Activated CD4-positive, CD25-positive, alpha-beta regulatory T cell treated with anti-CD3 and anti-CD28 coated beads, Interleukin-2, amount 50 U/mL, for 16 hours (primary cell): Measurements from ENCODE around the gene RPUSD4.
"Not testable (repeated sequence)": the region's sequence is repeated elsewhere in the genome, so short reads cannot be mapped to it uniquely, and the experiment has no call there.

Source experiments
- DNase-seq: peaks from one replicate; pipeline ENCODE4 v3.0.0-alpha.2; 2020; ENCODE audit warnings: low read depth, low spot score

The RPUSD4 gene, protein sequence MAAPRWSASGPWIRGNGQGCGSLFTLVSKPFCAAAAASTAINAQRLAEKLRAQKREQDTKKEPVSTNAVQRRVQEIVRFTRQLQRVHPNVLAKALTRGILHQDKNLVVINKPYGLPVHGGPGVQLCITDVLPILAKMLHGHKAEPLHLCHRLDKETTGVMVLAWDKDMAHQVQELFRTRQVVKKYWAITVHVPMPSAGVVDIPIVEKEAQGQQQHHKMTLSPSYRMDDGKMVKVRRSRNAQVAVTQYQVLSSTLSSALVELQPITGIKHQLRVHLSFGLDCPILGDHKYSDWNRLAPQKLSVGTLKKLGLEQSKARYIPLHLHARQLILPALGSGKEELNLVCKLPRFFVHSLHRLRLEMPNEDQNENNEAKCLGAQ

DNA sequence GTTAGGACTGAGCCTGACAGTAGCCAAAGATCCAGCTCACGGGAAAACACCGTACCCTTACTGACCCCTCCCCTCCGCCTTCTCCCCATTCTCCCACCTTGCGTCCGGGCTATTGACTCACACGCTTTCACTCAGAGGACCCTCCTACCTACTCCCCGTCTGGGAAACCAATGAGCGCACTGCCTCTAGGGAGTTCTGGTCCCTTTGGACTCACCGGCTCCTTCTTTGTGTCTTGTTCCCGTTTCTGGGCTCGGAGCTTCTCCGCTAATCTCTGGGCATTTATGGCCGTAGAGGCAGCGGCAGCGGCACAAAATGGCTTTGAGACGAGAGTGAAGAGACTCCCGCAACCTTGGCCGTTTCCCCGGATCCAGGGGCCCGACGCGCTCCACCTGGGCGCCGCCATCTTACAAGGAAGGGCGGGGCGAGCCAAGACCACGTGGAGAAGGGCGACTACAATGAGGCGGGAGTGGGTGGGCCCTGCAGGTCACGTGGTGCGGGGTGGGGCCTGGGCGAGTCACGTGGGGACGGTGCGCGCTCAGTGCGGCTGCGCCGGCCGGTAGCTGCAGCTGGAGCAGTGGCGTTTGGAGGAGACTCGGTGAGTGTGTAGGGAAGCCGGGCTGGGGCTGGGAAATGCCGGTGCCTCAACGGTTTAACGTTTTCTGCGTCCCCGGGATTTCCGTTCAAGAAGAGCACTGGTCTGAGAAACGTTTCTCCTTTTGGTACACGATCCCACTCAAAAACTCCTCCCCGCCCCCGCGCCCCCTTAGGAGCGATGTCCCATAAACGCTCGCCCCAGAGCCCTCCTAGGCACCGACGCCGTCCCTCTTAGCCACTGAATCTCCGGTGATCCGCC lies at the start of gene RPUSD4, which contains the start of gene FAM118B:
Gene RPUSD4, minus strand, starts transcription at position 415 of the 853 bp plus-strand sequence. Its CDS starts 12 bp downstream, at position 403.
Gene FAM118B, plus strand, starts transcription at position 547 of the 853 bp plus-strand sequence. CDS start 23,220 bp downstream, outside the sequence.
- DNase-seq, result peak; percentile 97

DNA sequence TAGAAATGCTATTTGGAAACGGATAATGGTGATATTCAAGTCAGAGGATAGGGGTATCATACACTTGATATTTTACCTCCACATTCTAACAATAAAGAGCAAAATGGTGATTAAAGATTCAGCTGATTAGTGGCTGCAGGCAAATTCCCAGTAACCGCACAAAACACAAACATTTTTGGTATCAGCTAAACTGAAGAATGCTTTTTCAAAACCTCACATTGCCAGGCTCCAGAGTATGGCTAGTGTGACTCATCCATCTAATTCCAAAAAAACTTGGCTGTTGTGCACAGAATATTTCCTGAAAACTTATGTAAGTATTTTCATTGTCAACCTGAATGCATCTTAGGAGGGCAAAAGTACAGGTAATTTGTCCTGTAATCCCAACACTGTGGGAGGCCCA lies 46.3 kb upstream of the RPUSD4 start:
- no peak for DNase-seq

DNA sequence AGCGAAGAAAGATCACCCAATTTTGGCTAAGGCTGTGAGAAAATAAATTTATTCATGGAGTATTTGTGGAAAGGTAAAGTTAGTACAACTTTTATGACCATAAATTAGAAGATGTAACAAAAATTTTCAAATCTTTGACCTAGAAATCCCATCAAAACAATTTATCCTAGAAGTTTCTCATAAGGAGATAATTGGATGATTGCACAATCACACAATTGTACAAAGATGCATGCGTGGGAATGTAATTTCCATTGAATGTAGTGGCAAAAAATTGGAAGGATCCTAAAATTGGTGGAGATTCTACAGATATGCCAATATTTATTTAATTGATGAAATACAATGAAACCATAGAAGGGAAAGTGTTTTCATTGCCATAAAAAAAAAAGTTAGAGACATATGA lies 45.7 kb upstream of the RPUSD4 start:
- DNase-seq, result no peak

DNA sequence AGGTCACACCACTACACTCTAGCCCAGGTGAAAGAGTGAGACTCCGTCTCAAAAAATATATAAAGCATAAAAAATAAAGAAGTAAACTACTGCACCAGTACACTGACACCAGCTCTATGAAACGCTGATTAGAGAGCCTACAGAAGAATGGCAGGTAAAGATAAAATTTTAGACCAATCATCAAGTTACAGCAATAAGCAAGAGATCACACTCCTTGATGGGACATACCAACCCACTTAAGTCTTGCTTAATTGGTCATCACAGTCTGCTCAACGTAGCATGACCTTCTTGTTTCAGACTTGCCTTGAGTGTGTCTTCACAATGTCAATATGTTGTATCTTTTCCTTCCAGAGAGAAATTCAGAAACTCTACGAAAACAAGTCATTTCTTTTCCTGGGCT lies 44.8 kb upstream of the RPUSD4 start:
- DNase-seq, result no peak

DNA sequence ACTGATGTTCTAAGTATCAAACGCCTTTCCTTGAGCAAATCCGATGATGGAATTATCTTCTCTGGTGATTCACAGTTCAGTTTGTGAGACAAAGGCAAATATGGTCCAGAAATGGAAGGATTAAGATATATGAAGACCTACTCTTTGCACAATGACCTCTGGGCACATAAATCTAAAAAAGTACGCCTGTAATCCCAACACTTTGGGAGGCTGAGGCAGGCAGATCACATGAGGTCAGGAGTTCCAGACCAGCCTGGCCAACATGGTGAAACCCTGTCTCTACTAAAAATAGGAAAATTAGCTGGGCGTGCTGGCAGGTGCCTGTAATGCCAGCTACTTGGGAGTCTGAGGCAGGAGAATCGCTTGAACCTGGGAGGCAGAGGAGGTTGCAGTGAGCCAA lies 44.1 kb upstream of the RPUSD4 start:
- not testable (repeated sequence) for DNase-seq

DNA sequence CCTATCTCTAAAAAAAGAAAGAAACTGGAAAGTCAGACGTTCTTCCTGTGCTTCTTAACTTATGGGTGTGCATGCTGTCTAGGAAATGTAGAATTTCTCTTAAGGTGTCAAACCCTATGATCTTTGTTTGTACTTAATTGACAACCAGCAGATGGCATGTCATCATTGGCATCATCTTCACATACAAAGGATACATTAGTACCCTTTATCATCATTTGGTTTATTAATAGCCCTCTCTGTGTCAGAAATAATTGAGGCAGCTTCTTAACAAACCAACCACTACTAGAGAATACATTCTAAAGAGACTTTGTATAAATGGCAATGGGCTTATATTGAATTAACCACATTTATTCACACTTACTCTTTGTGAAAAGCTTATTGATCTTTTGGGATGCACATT lies 43.4 kb upstream of the RPUSD4 start:
- DNase-seq, result no peak

DNA sequence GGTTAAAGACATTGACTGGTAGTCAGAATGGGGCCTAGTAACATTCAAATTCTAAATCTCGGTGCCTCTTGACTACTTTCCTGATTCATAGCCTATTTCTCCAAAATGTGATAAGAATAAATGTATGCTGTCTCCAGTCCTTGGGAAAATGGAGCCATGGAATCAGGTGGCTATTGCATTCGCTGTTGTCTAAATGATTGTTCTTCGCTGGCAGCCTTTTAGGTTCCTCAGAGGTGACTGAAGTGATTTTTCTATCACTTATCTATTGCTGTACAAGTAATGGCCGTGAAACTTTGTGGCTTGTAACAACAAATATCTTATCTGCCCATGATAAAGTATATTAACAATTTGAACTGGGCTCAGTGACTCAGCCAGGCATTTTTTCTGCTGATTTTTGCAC lies 41.8 kb upstream of the RPUSD4 start:
- DNase-seq, result no peak

DNA sequence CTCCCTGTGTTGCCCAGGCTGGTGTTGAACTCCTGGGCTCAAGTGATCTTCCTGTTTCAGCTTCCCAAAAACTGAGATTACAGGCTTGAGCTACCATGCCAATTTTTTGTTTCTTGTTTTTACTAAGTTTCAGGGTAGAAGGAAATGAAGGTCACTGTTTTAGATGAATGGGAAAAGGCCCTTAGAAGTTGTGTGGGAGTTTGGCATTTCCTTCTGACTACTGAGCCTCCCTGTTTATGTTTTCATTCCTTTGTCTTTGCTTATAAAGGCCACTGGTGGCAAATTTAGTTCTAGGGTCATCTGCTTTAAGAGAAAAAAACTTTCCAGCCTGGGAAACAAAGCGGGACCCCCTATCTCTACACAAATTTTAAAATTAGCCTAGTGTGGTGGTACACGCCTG lies 35.2 kb upstream of the RPUSD4 start:
- DNase-seq, result no peak

DNA sequence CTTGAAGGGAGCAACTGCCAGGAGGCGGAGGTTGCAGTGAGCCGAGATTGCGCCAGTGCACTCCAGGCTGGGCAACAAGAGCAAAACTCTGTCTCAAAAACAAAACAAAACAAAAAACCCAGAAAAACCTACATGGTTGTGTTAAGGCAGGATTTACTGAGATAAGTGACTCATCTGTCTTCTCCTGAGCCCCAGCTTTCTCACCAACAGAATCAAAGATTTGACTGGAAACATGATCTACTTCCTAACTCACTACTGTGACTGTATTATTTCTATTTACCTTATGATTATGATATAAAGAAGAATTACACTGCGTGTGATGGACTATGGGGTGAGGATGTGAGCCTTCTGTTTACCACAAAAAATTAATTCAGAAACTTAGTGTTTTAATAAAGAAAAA lies 21.9 kb upstream of the RPUSD4 start:
- DNase-seq, result no peak

DNA sequence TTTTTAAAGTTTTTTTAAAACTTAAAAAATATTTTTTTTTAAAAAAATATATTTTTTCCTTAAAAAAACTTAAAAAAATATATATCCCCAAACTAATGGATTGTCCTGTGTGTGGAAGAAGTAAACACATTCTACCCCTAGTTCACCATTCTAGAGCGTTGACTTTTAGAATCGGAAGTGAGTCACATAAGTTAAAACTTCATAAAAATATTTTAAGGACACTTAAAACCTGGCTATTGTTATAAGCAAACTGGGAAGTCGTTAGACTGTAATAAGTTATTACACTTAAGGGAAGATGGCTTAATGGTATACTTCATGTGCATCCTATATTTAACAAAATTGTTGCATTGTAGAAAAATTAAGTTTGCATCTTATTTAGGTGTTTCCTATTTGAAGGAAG lies 21.2 kb upstream of the RPUSD4 start:
- DNase-seq, result no peak

DNA sequence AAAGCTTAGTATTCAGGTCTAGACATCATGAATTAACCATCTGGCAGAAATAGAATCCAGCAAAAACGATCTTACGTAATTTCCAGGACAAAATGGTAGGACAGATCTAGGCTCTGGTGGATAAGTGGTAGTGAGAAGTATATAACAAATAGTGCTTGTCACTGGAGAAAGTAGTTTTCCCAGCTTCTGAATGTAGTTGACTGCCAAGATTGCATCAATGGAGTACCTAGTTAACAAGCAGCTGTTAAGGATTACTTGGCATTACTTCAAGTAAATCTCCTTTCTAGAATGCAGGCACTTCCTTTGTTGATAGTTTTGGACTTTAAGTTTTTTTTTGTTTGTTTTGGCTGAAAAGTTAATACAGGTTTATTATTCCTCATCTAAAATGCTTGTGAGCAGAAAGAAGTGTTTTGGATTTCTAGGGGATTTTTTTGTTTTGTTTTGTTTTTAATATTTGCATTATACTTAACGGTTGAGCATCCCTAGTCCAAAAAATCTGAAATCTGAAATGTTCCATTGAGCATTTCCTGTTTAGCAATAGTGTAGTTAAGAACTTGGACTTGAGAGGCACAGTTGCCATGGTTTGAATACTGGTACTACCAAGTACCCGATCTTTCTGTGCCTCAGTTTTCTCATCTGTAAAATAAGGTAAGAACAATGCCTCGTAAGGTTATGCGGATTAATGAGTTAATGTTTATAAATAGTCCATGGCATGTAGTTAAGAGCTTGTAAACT lies 20.4 kb upstream of the RPUSD4 start:
- DNase-seq, result no peak

DNA sequence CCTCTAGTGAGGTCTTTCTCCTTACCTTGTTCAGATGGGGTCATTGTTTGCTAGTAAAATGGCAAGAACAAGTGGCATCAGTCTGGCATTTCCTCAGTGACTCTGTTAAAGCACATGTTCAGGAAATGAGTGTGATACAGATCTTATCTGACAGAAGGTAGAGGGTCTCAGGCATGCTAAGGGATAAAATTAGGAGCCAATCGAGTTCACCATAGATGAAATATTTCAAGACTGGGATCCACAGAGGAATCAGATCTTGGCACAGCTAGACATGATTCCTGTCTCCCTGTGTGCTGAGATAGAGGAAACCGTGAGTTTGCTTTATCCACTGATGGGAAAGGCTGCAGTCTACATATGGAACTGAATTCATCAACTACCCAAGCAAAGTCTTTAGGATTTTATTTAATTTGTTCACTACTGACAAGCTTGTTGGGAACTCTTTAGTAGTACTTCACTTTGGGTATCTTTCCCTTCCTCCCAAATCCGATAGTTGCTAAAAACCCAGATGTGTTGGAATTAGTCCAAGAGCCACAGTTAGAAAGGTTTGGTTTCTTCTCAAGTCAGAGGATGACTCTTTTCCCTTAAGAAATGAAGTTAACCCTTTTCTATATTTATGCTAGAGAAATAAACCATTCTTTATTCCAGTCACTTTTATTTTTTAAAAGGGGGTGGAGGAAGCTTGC lies 18.5 kb upstream of the RPUSD4 start:
- no peak for DNase-seq

DNA sequence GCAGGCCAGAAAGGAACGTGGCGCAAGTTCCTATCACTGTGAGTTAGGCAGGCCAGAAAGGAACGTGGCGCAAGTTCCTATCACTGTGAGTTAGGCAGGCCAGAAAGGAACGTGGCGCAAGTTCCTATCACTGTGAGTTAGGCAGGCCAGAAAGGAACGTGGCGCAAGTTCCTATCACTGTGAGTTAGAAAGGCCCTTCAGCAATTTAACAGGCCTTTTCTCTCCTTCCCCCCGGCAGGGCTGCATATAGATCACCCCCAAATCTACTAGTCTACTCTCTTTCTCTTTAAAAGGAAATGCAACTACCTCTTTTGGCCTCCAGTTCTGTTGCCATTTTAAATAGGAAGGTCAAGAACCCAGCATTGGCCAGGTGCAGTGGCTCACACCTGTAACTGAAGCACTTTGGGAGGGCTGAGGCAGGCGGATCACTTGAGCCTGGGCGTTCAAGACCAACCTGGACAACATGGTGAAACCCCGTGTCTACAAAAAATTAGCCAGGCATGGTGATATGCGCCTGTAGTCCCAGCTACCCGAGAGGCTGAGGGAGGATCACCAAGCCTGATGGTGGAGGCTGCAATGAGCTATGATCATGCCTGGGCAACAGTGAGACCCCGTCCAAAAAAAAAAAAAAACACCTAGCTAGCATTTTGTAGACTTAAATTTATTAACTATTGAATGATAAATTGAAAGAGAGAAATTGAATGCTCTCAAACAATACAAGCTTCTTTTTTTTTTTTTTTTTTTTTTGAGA lies 15.1 kb upstream of the RPUSD4 start:
- DNase-seq, result no peak

DNA sequence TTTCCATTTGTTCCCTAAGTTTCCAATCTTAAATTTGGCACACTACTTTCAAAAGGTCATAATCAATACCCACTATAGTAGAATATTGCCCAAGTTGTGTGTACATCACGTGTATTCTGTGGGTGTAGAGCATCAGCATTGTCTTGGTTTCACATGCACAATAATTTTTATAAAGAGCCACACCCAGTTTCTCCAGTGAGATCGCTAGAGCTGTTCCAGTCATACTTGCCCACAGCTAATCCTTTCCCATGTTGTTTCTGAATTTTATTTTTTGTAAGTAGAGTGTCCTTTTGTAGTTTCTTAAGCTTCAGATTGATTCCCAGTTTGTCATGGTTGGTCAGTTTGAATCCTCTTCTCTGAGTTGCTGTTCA lies 13.8 kb upstream of the RPUSD4 start:
- no peak for DNase-seq

DNA sequence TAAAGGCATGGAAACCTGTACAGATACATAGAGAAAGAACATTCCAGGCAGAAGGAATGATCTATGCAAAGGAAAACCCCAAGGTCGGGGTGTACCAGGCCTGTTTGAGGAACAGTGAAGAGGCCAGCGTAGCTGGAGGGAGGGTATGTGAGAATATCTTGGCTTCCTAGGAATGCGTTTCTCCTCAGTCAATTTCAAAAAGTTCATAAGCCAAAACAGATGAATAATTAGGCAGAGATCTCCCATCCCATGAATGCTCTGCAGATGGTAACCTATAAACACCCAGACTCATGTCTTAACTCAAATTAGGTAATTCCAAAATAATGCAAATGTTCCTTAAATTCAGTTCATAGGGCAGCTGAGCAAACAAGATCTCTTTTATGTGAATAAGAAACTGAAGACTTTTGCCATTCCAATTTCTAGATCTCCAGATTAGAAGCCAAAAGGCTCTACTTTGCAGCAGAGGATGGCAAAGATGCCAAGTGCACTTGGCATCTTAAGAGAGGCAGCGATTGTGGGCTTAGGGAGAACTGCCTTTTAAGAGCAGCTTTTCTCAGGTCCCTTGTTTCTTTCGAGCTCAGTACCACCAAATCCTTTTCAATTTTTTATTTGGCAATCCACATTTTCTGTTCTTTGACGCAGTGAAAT lies 13.3 kb upstream of the RPUSD4 start:
- no peak for DNase-seq

DNA sequence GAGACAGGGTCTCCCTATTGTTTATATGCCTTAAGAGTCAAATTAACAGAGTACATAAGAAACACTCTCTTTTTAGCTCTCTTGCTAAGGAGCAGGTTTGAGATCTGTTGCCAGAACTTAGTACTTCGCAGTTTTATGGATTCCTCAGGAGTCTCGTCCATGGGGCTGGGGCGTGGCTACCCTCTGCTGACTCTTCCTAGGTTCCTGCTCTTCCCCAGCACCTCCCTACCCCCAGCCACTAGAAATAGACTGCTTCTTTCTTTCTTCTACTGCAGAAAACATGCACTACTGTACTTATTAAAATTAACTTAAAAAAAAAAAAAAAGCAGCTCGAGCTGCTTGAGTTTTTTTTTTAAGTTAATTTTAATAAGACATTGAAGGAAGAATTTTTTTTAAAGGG lies 8.1 kb upstream of the RPUSD4 start:
- no peak for DNase-seq

DNA sequence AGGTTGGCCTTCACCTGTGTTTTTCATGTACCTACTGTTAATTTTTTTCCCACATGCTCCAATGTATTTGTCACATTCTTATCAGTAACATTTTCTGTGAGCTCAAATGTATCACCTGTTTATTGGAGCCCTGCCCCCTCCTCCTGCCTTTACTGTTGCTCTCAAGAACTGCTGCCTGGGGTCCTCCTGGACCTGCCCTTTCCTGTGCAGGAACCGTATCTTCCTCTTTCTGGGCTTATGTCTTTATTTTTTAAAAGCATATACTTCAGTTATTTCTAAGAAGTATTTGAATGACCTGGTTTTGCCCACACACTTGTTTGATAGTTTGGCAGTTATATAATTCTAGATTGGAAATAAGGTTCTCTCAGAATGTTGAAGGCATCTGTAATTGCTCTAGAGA lies 6.0 kb upstream of the RPUSD4 start:
- no peak for DNase-seq

DNA sequence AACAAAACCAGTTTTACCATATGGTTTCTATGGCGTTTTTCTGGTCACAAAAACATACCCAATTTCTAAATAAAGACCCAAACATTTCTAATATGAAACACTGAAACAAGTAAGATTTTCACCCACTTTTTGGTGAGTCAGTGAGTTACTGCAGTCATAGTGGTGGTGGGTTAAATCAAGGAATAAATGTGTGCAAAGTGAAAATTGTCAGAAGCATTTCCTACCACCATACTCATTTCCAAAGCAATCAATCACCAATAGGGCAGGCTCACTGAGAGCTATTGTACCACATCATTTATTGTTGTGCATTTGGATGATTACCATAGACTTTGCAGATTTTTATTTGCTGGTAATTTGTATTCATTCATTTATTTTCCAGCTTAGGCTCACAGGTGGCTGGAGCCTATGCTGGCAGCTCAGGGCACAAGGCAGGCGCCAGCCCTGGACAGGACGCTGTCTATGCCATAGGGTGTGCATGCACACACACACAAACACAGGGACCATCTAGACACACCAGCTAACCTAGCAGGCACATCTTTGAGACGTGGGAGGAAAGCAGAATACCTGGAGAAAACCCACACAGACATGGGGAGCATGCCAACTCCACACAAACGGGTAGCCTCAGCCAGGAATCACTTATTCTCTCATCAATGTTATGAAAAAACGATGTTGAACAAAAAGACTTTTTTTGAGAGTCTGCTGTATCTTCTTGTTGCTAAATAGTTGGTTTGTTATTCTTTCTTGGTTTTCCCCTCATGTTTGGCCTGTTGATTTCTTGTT lies 5.3 kb upstream of the RPUSD4 start:
- DNase-seq, result no peak

DNA sequence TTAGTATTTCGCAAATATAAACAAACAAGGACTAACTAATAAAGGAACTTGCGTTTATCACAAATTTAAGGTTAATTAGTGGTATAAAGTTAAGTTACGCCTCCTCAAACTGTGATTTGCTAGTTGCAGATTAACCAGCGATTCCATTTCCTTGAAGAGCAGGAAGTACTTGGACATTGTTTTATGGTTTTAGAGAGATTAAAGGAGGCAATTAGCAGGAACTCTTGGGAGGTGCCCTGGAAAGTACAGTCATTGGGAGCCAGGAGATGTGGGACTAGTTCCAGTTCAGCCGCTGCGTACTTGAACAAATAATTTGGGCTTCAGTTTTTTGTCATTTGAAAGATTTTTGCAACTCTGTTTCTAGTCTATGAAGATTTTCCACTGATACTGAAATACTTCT lies 3.4 kb upstream of the RPUSD4 start:
- no peak for DNase-seq

DNA sequence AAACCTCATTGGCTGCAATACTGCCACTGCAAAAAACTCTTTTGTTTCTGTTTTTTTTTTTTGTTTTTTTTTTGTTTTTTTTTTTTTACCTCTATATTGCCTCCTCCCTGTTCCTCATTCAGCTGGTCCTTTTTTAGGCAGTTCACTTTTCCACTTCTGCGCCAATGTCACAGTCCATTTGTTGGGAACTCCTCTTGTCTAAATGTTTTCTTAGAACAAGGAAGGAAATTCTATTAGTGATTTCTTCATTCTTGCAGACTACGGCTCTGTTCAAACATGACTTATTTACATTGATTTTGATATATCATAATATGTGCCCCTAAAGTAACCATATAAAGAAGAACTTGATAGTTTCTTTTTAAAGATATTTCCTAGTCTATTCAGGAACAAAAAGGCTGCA lies 3.0 kb upstream of the RPUSD4 start:
- no peak for DNase-seq
